Activated T-cell treated with anti-CD3 and anti-CD28 coated beads, Interleukin-2, amount 50 U/mL, for 4 hours (primary cell): ENCODE measurements around the gene MED13. TPM values are rescaled to one million over a fixed set of nuclear protein-coding genes. Genes with fewer than 3 reads are reported as not detected.
A peak's percentile ranks its signal among the peaks of the same experiment; 100 is the strongest.
"Not testable (repeated sequence)": the region's sequence is repeated elsewhere in the genome, so short reads cannot be mapped to it uniquely, and the experiment has no call there.

ENCODE experiments used
- ATAC-seq, 2 donors: fragments of 200-7000 bp; cut with Tn5 transposase; one replicate each; pipeline ENCODE4 v1.10.0; 2021
- DNase-seq: peaks from one replicate; pipeline ENCODE4 v3.0.0-alpha.2; 2020
- H3K27me3 Mint-ChIP-seq: one replicate; pipeline ENCODE4 v1.8.0; 2021; ENCODE audit warnings: low read depth, mixed read lengths
- H3K36me3 Mint-ChIP-seq: one replicate; pipeline ENCODE4 v1.8.0; 2022; ENCODE audit warnings: mixed read lengths; ENCODE audit not compliant: insufficient read depth
- H3K4me1 Mint-ChIP-seq: one replicate; pipeline ENCODE4 v1.8.0; 2021; ENCODE audit warnings: low read depth, mixed read lengths
- H3K4me3 Mint-ChIP-seq: one replicate; pipeline ENCODE4 v1.8.0; 2021; ENCODE audit warnings: mild to moderate bottlenecking, moderate library complexity, mixed read lengths
- H3K9me3 Mint-ChIP-seq: one replicate; pipeline ENCODE4 v1.8.0; 2021; ENCODE audit warnings: mixed read lengths
- total RNA-seq, 3 donors: library from RNA; stranded (reverse); gene quantifications; one replicate each; pipeline ENCODE4 v1.2.1, GENCODE V29; 2021

Gene MED13
- total RNA-seq, 3 donors from 2014 or later: 45.6 to 51.7 (median 51.0) TPM

DNA sequence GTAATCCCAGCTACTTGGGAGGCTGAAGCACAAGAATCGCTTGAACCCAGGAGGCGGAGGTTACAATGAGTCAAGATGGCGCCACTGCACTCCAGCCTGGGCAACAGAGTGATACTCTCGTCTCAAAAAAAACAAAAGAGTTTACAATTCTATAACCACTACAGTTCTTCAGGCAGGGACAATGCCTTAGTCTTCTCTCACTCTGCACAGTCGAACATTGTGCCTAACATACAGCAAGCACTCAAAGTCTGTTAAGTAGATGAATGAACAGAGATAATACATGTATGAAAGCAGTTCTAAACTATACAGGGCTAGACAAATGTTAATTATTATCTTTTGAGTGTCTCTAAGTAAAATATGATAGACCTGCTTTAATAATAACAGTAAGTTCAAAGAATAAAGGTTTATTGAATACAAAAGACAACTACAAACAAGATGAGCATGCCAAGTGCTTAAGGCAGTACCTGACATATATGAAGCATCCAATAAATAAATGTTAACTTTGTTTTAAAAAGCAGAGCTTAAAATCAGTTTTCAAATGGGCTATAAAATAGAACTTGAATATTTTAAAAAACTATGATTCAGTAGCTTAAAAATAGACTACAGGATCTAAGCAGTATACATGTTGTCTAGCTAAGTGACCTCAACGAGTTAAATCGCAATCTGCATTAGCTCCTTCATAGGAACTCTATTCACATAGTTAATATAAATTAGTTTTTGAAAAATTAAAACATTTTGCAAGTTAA, 156.6 kb downstream of the MED13 start:
- H3K36me3 Mint-ChIP-seq: peaks cover 27% of the 10 kb centered on the region
- H3K27me3 Mint-ChIP-seq: no peaks in the 10 kb centered on the region
- ATAC-seq: no peak
- H3K9me3 Mint-ChIP-seq: no peaks in the 10 kb centered on the region
- no peak overlapping the region for H3K4me3 Mint-ChIP-seq
- no peak for DNase-seq
- peaks cover 4% of the 10 kb centered on the region for H3K4me1 Mint-ChIP-seq

DNA sequence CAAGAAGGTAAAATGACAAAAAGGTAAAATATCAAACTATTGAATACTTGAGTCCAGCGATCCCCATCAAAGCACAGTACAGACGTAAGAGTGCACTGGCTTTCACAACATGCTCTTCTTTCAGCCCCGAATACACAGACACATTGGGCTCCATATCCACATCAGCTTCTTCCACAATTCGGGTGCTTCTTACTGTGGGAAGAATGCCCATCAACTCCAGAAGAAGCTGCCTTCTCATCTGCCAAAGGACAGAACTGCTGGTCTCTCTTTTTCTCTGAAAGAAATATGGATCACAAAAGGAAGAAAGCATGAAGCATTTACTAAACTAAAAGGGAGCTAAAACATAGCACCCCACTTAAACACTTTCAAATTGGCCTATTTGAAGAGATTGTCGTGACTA, 157.7 kb downstream of the MED13 start:
- ATAC-seq: no peak
- no peaks in the 10 kb centered on the region for H3K9me3 Mint-ChIP-seq
- H3K4me1 Mint-ChIP-seq: peaks cover 5% of the 10 kb centered on the region
- H3K27me3 Mint-ChIP-seq: no peaks in the 10 kb centered on the region
- peaks cover 33% of the 10 kb centered on the region for H3K36me3 Mint-ChIP-seq
- DNase-seq: no peak
- no peak overlapping the region for H3K4me3 Mint-ChIP-seq

DNA sequence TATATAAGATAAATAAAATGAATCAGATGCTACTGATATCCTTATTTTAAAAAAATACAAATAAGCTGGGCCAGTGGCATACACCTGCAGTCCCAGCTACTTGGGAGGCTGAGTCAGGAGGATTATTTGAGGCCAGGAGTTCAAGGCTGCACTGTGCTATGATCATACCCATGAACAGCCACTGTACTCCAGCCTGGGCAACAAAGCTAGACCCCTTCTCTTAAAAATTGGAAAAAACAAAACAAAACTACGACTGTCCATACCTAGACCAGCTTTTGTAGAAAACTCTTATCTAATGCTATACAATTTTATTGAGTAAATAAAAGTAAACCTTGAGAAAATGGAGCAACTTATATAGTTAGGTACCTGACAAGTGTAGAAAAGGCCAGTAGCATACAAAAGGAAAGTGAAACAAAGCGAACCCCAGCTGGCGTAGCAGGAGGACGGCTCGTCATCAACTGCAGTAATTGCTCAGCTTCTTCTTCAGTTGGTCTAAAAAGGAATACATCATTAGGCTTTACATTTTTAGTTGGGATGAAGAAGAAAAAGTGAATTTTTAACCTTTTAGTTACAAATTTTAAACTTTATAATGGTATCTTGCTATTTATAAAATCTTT, 160.9 kb downstream of the MED13 start:
- Mint-ChIP-seq H3K4me1 (peaks cover 5% of the 10 kb centered on the region), H3K9me3 (no peaks in the 10 kb centered on the region), H3K27me3 (no peaks in the 10 kb centered on the region), H3K36me3 (peaks cover 30% of the 10 kb centered on the region), H3K4me3 (peak overlapping the region; percentile 69)
- no peak for DNase-seq
- ATAC-seq: peak; percentile 65 to 71

DNA sequence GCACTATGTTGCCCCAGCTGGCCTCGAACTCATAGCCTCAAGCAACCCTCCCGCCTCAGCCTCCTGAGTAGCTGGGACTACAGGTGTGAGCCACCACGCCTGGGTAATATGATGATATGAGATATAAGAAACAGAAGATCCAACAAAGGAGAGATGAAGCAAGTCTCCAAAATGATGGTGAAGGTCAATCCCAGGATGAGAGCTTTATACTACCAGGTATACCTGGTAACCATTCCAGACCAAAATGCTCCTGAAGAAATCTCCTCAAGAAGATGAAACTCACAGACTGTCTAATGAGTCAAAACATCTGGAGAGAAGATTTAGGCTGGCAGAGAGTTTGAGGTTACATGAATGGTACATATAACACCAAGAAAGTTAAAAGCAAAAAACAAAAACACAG, 161.8 kb downstream of the MED13 start:
- H3K36me3 Mint-ChIP-seq: peaks cover 32% of the 10 kb centered on the region
- no peak for ATAC-seq

DNA sequence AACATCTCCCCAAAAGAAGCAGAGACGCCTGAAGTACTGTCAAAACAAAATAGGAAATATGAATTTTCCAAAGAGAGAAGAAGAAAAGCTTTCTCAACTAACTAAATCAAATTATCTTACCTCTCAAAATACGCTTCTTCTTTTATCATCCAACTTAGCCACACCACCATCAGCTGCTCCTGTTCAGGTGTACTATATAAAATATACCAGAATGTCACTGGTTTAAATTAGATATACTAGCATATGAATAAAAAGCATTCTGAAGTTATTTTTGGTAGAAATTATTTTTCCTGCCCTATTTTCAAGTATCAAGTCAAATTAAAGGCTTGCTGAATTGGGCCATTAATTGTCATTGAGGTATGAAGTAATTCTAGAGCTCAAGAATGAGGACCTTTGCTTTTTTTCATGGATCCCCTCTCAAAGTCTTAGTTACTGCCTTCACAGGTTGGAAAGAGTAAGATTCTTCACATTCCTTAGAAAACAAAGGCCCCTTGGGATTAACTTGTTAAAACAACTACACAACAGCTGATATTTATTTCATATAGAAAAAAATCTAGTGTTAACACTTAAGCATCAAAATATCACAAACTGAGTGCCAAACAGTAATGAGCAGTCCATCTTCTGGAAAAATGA, 167.4 kb downstream of the MED13 start:
- no peaks in the 10 kb centered on the region for H3K4me1 Mint-ChIP-seq
- ATAC-seq (no peak), DNase-seq (no peak)
- no peaks in the 10 kb centered on the region for H3K9me3 Mint-ChIP-seq
- no peak overlapping the region for H3K4me3 Mint-ChIP-seq
- no peaks in the 10 kb centered on the region for H3K27me3 Mint-ChIP-seq
- H3K36me3 Mint-ChIP-seq: peaks cover 22% of the 10 kb centered on the region

More for the DNA sequence above, 161.8 kb downstream of the MED13 start:
- Mint-ChIP-seq H3K27me3 (no peaks in the 10 kb centered on the region), H3K9me3 (no peaks in the 10 kb centered on the region), H3K4me1 (peaks cover 5% of the 10 kb centered on the region), H3K4me3 (no peak overlapping the region)
- no peak for DNase-seq

DNA sequence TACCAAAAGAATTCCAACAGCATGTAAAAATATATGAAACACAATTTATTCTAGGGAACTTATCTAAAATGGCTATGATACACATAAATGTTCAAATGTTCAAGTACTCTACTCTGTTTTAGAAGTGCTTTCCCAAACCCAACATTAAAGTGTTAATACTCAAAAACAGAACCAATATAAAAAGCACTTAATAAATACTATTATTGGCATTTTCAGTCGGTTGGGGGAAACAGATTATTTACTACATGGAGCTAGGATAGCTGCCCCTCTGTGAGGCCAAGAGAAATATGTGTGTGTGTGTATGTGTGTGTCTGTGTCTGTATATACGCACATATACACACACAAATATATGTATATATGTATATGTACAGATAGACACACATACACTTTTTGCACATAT, 169.7 kb downstream of the MED13 start:
- Mint-ChIP-seq H3K36me3 (peaks cover 19% of the 10 kb centered on the region), H3K9me3 (no peaks in the 10 kb centered on the region), H3K4me1 (no peaks in the 10 kb centered on the region), H3K4me3 (no peak overlapping the region), H3K27me3 (no peaks in the 10 kb centered on the region)
- ATAC-seq (no peak), DNase-seq (no peak)

DNA sequence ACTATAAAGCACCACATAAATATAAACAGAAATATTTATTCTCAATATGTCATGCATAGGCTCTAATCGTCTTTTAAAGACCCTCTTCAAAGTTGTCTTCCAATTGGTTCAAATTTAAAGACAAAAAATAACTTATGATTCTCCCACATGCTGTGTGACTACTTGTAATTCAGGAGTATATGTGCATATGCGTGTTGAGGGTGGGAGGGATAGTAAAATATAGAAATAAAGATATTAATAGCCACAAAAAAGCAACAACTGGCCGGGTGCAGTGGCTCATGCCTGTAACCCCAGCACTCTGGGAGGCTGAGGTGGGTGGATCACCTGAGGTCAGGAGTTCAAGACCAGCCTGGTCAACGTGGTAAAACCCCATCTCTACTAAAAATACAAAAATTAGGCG, 170.8 kb downstream of the MED13 start:
- not testable (repeated sequence) for H3K4me3 Mint-ChIP-seq, H3K27me3 Mint-ChIP-seq, ATAC-seq, H3K9me3 Mint-ChIP-seq, H3K4me1 Mint-ChIP-seq, DNase-seq
- peaks cover 17% of the 10 kb centered on the region for H3K36me3 Mint-ChIP-seq

Other genes with a start within 250 kb of the MED13 start
- 1 to 10 TPM; 5.0 to 5.8 (median 5.1) TPM for gene BRIP1, start 201.8 kb downstream of the MED13 start, total RNA-seq
- 10 to 100 TPM; 23.2 to 24.2 (median 23.6) TPM for gene INTS2, start 137.3 kb downstream of the MED13 start, total RNA-seq